OCI-LY3 (cell line): ENCODE data around the gene NAA30.

Source experiments
- CTCF ChIP-seq: fragments of 200-600, 300-600 bp; sonication (generic); IDR thresholded peaks from 2 replicates; pipeline ENCODE4 v1.5.1; 2014; ENCODE audit warnings: antibody characterized with exemption, low read length, low read depth
- EZH2phosphoT487 ChIP-seq: fragments of 200-600 bp; shearing (Covaris generic); IDR thresholded peaks from 2 replicates; pipeline ENCODE4 v1.6.1; 2018; ENCODE audit warnings: antibody characterized with exemption, mixed run types, low read depth

GRCh38 chr14:57408037-57408436 lies 17.7 kb downstream of the NAA30 start:
- TF ChIP-seq CTCF (no peak), EZH2phosphoT487 (no peak)
